K562 (cell line): Measurements from ENCODE around the gene EIF1. TPM values are rescaled to one million over a fixed set of nuclear protein-coding genes. Genes with fewer than 3 reads are reported as not detected.

Source experiments
- BDP1 ChIP-seq: IDR thresholded peaks from 3 replicates; pipeline ENCODE4 v1.6.1; 2011; ENCODE audit not compliant: insufficient read length, insufficient read depth
- ETV1 ChIP-seq: fragments of 450-650 bp; conservative IDR thresholded peaks from 2 replicates; pipeline ENCODE4 v1.6.1; 2016; ENCODE audit warnings: missing genetic modification characterization, control low read depth, low read depth, missing compliant biosample characterization
- FOSL1 ChIP-seq: fragments of 200-800 bp; sonication (Bioruptor generic); conservative IDR thresholded peaks from 2 replicates; pipeline ENCODE4 v1.6.1; 2016; ENCODE audit warnings: missing genetic modification characterization, missing compliant biosample characterization
- HDAC2 ChIP-seq: fragments of 450-650 bp; IDR thresholded peaks from 2 replicates; pipeline ENCODE4 v1.6.1; 2016; ENCODE audit warnings: mild to moderate bottlenecking
- HDAC6 ChIP-seq: IDR thresholded peaks from 2 replicates; pipeline ENCODE4 v1.6.1; 2012; ENCODE audit warnings: low read depth, mild to moderate bottlenecking, control low read depth, inconsistent platforms, low read length, moderate library complexity
- HINFP ChIP-seq: fragments of 450-650 bp; conservative IDR thresholded peaks from 2 replicates; pipeline ENCODE4 v1.6.1; 2016; ENCODE audit warnings: missing genetic modification characterization, low read depth, mild to moderate bottlenecking, control low read depth, missing compliant biosample characterization
- HNRNPK ChIP-seq: fragments of 200-400 bp; formaldehyde crosslinking; IDR thresholded peaks from one replicate; pipeline ENCODE4 v1.6.1; 2018; ENCODE audit warnings: mild to moderate bottlenecking, low read depth, low read length; ENCODE audit not compliant: poor library complexity, severe bottlenecking
- KAT2B ChIP-seq: IDR thresholded peaks from one replicate; pipeline ENCODE4 v1.6.1; 2012; ENCODE audit warnings: low read depth, mild to moderate bottlenecking, control low read depth, inconsistent platforms, low read length, moderate library complexity
- LARP7 ChIP-seq: fragments of 450-650 bp; IDR thresholded peaks from 2 replicates; pipeline ENCODE4 v1.6.1; 2016
- MAFK ChIP-seq: IDR thresholded peaks from 2 replicates; pipeline ENCODE4 v1.6.1; 2011; ENCODE audit warnings: low read length, improper control_type of control experiment
- MYNN ChIP-seq, 2 experiments: sonication (generic); formaldehyde crosslinking in 1 of 2; IDR thresholded peaks; 2 replicates each; pipeline versions ENCODE4 v1.5.0 to v1.6.1; 2016 to 2020; ENCODE audit warnings: antibody characterized with exemption in 1 of 2, missing genetic modification reagents in 1 of 2
- NELFE ChIP-seq: IDR thresholded peaks from 2 replicates; pipeline ENCODE4 v1.6.1; 2011; ENCODE audit warnings: mild to moderate bottlenecking; ENCODE audit not compliant: insufficient read depth, insufficient read length
- NEUROD1 ChIP-seq: fragments of 150-350 bp; IDR thresholded peaks from 2 replicates; pipeline ENCODE4 v1.6.1; 2014; ENCODE audit warnings: borderline replicate concordance, low read length, low read depth; ENCODE audit not compliant: partially characterized antibody
- NFRKB ChIP-seq: fragments of 450-650 bp; IDR thresholded peaks from 2 replicates; pipeline ENCODE4 v1.6.1; 2016; ENCODE audit warnings: low read depth
- NFYB ChIP-seq: IDR thresholded peaks from 2 replicates; pipeline ENCODE4 v1.6.1; 2011; ENCODE audit warnings: mild to moderate bottlenecking, moderate library complexity; ENCODE audit not compliant: insufficient read length; ENCODE audit errors: extremely low read depth
- NONO ChIP-seq, 2 experiments: fragments of 200-400 bp in 1 of 2; fragments of 450-650 bp in 1 of 2; formaldehyde crosslinking in 1 of 2; IDR thresholded peaks; 2 replicates each; pipeline ENCODE4 v1.6.1; 2017; ENCODE audit warnings: low read depth in 2 of 2, mild to moderate bottlenecking in 2 of 2, moderate library complexity in 2 of 2, low read length in 1 of 2
- POLR2B ChIP-seq: fragments of 450-650 bp; IDR thresholded peaks from 2 replicates; pipeline ENCODE4 v1.6.1; 2018; ENCODE audit warnings: low read depth; ENCODE audit not compliant: partially characterized antibody
- SMAD4 ChIP-seq: fragments of 250-450 bp; sonication (Bioruptor Pico); conservative IDR thresholded peaks from 2 replicates; pipeline ENCODE4 v1.8.0; 2021; ENCODE audit warnings: inconsistent platforms, mild to moderate bottlenecking, moderate library complexity
- SMC3 ChIP-seq: conservative IDR thresholded peaks from 2 replicates; pipeline ENCODE4 v1.6.1; 2011; ENCODE audit warnings: low read depth, low read length, improper control_type of control experiment; ENCODE audit not compliant: insufficient read depth
- SNAPC5 ChIP-seq: fragments of 250-450 bp; sonication (Bioruptor Pico); IDR thresholded peaks from 2 replicates; pipeline ENCODE4 v1.8.0; 2021; ENCODE audit warnings: moderate library complexity, mild to moderate bottlenecking, inconsistent platforms
- SNIP1 ChIP-seq: fragments of 450-650 bp; IDR thresholded peaks from 2 replicates; pipeline ENCODE4 v1.7.1; 2017; ENCODE audit warnings: low read depth, mild to moderate bottlenecking
- SRSF3 ChIP-seq: fragments of 200-400 bp; formaldehyde crosslinking; IDR thresholded peaks from 2 replicates; pipeline ENCODE4 v1.6.1; 2016; ENCODE audit warnings: mild to moderate bottlenecking, low read length, moderate library complexity; ENCODE audit not compliant: insufficient read depth
- TAF15 ChIP-seq: fragments of 200-400 bp; formaldehyde crosslinking; IDR thresholded peaks from 2 replicates; pipeline ENCODE4 v1.6.1; 2017; ENCODE audit warnings: mild to moderate bottlenecking, low read depth, low read length, moderate library complexity
- TAF7 ChIP-seq: fragments of 450-650 bp; IDR thresholded peaks from 2 replicates; pipeline ENCODE4 v1.6.1; 2016; ENCODE audit warnings: missing genetic modification characterization, missing compliant biosample characterization
- TEAD4 ChIP-seq, 2 experiments: sonication (generic) in 1 of 2; formaldehyde crosslinking in 1 of 2; IDR thresholded peaks; 2 replicates each; pipeline versions ENCODE4 v1.6.1 to v1.8.0; 2012 to 2022; ENCODE audit warnings: borderline replicate concordance in 1 of 2, inconsistent platforms in 1 of 2, low read length in 1 of 2, mild to moderate bottlenecking in 1 of 2, missing genetic modification reagents in 1 of 2
- ZNF354B ChIP-seq: fragments of 250-450 bp; sonication (Bioruptor Pico); IDR thresholded peaks from 2 replicates; pipeline ENCODE4 v1.4.0; 2020
- ZNF444 ChIP-seq: fragments of 250-450 bp; sonication (Bioruptor Pico); IDR thresholded peaks from 2 replicates; pipeline ENCODE4 v1.4.0; 2020; ENCODE audit warnings: mild to moderate bottlenecking, moderate library complexity
- ZNF707 ChIP-seq: fragments of 250-450 bp; sonication (Bioruptor Pico); conservative IDR thresholded peaks from 2 replicates; pipeline ENCODE4 v1.8.0; 2022; ENCODE audit warnings: inconsistent platforms, mild to moderate bottlenecking, moderate library complexity
- ZSCAN29 ChIP-seq: fragments of 450-650 bp; IDR thresholded peaks from 2 replicates; pipeline ENCODE4 v1.6.1; 2017
- polyA plus RNA-seq, 8 experiments: library from polyadenylated mRNA; depleted of rRNA in 4 of 8; stranded (reverse) in 5 of 8; unstranded in 3 of 8; fragments of >200 nt; fragmentation: Nextera tagmentation in 2 of 8; fragmentation: Illumina TruSeq in 1 of 8; extraction: Ambion mirVana in 2 of 8; extraction: Trizol in 1 of 8; gene quantifications; 2 replicates each; pipeline versions ENCODE4 v1.2.1 to v1.2.3, GENCODE V29; 2011 to 2014; ENCODE audit warnings: inconsistent platforms in 1 of 8, missing spikeins in 1 of 8
- total RNA-seq, 7 experiments: library from RNA; depleted of rRNA in 6 of 7; stranded (reverse); fragments of >200 nt in 6 of 7; fragmentation: Illumina TruSeq in 2 of 7; extraction: Trizol in 2 of 7; gene quantifications; 2 replicates each; pipeline versions ENCODE4 v1.2.1 to v1.2.3, GENCODE V29; 2011 to 2021; ENCODE audit warnings: low replicate concordance in 1 of 7

Gene EIF1
- total and polyA plus RNA-seq, 9 of the 15 experiments (the other 6 are each of a cell fraction or from before 2014, with no cell fraction given), result 67.0 to 1,204 (median 320) TPM

DNA sequence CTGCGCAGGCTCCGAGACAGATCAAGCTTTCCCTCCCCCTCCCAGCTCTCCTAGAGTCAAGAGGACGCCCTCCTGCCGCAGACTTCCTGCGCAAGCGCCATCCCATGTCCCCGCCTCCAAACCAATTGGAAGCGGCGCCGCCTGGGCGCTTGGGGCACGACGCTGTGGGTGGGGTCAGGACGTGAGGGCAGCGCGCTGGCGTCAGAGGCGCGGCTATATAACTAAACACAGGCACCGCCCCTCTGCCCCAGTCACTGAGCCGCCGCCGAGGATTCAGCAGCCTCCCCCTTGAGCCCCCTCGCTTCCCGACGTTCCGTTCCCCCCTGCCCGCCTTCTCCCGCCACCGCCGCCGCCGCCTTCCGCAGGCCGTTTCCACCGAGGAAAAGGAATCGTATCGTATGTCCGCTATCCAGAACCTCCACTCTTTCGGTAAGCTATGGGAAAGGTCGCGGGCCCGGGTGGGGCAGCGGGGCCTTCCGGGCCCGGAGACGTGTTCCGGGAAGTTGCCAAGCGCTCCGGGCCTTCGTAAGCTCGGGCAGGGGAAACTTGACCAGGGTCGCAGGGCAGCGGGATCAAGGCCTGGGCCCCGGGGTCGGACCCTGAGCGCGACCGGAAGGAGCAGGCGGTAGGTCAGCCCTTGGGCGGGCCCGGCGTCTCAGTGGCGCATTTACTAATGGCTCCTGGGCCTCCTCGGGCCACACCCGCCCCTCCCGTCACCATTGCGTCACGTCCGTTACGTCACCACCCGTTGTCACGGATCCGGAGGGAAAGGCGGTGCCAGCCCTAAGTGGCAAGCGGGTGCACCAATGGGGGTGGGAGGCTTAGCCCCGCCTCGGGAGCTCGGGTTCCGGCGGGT is at the start of gene EIF1 (continued):
- TF ChIP-seq TAF7 (tag) (peak; percentile 98), HDAC6 (no peak), SNIP1 (no peak), ZSCAN29 (0 out of 2 replicates have a peak, but pooled peaks have one; percentile 19), LARP7 (peak; percentile 70; the same call in 1 of the 2 replicates), SMC3 (no peak), KAT2B (no peak), HNRNPK (peak; percentile 51), TEAD4 (IDR thresholded peaks at IDR 0.05; ENCODE audit: low read length) (no peak), TEAD4 (CRISPR knock-in tag; IDR thresholded peaks at IDR 0.05; ENCODE audit: borderline replicate concordance) (no peak), NFYB (peak; percentile 83), ZNF444 (CRISPR knock-in tag) (no peak), NONO (IDR thresholded peaks at IDR 0.05; ENCODE audit: low read depth in 2 of 2, low read length in 1 of 2) (peak; percentile 9 to 94; a peak in 3 of 4 replicates), ZNF354B (peak; percentile 24; the same call in 1 of the 2 replicates), NFRKB (peak; percentile 93), POLR2B (peak; percentile 100), MAFK (no peak), ZNF707 (CRISPR knock-in tag) (peak; percentile 63), TAF15 (no peak), NEUROD1 (peak; percentile 91), SNAPC5 (no peak), FOSL1 (tag) (peak; percentile 68), ETV1 (tag) (peak; percentile 92), NELFE (peak; percentile 90), BDP1 (no peak), SRSF3 (peak; percentile 99), HDAC2 (no peak), HINFP (tag) (no peak), SMAD4 (peak; percentile 81), MYNN (IDR thresholded peaks at IDR 0.05) (peak; percentile 93; the same call in 1 of the 2 replicates), MYNN (CRISPR knock-in tag; IDR thresholded peaks at IDR 0.05) (no peak)
